GM12874 (cell line): ENCODE measurements around the gene MYL3.
A peak's percentile ranks its signal among the peaks of the same experiment; 100 is the strongest.

ENCODE experiments used
- TF ChIP-seq, protein P1 (sequence below): IDR thresholded peaks from 2 replicates; pipeline ENCODE4 v1.5.1; 2011; ENCODE audit warnings: low read depth, mild to moderate bottlenecking, control low read depth, low read length, moderate library complexity; ENCODE audit not compliant: insufficient read depth

MYL3 gene

DNA sequence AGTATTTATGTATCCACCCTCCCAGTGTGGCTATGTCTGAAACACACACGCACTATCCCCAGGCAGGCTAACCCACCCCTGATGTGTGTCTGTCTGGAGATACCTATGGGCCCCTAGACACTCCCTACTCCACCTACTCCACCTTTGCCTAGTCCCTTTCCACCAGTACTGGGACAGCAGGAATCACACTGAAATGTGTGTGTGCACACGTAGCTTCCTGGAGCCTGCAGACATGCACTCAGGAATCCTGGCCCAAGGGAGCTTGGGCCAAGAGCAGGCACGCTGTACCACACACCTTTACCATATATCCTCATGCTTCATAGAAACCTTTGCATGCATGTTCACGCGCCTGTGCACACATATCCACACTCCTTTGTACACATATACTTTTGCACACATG is 7.4 kb upstream of the MYL3 start:
- TF ChIP-seq, protein P1, sequence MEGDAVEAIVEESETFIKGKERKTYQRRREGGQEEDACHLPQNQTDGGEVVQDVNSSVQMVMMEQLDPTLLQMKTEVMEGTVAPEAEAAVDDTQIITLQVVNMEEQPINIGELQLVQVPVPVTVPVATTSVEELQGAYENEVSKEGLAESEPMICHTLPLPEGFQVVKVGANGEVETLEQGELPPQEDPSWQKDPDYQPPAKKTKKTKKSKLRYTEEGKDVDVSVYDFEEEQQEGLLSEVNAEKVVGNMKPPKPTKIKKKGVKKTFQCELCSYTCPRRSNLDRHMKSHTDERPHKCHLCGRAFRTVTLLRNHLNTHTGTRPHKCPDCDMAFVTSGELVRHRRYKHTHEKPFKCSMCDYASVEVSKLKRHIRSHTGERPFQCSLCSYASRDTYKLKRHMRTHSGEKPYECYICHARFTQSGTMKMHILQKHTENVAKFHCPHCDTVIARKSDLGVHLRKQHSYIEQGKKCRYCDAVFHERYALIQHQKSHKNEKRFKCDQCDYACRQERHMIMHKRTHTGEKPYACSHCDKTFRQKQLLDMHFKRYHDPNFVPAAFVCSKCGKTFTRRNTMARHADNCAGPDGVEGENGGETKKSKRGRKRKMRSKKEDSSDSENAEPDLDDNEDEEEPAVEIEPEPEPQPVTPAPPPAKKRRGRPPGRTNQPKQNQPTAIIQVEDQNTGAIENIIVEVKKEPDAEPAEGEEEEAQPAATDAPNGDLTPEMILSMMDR: no peak

DNA sequence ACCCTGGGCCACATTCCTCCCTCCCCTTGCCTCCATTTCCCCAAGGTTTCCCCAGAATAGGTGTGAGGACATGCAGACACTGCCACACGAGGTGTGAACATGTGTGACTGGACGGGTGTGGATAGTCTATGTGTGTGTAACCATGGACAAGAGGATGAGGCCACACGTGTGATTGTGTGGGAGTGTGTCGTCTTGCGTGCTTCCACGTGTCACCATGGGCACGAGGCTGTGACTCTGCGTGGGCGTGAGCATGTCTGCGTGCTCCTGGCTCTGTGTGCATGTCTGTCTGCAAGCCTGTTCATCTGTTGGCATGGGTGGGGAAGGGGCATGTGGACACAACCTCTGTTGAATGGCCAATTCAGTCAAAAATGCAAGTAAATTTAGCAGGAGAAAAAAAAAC is 6.2 kb upstream of the MYL3 start:
- TF ChIP-seq, protein P1: no peak

GRCh38 chr3:46868948-46869347 is 5.7 kb upstream of the MYL3 start:
- TF ChIP-seq, protein P1: no peak

GRCh38 chr3:46868287-46868686 is 5.0 kb upstream of the MYL3 start:
- TF ChIP-seq, protein P1: no peak

- TF ChIP-seq, protein P1: no peak
These were observed 4.3 kb upstream of the MYL3 start for GRCh38 chr3:46867550-46867898.

DNA sequence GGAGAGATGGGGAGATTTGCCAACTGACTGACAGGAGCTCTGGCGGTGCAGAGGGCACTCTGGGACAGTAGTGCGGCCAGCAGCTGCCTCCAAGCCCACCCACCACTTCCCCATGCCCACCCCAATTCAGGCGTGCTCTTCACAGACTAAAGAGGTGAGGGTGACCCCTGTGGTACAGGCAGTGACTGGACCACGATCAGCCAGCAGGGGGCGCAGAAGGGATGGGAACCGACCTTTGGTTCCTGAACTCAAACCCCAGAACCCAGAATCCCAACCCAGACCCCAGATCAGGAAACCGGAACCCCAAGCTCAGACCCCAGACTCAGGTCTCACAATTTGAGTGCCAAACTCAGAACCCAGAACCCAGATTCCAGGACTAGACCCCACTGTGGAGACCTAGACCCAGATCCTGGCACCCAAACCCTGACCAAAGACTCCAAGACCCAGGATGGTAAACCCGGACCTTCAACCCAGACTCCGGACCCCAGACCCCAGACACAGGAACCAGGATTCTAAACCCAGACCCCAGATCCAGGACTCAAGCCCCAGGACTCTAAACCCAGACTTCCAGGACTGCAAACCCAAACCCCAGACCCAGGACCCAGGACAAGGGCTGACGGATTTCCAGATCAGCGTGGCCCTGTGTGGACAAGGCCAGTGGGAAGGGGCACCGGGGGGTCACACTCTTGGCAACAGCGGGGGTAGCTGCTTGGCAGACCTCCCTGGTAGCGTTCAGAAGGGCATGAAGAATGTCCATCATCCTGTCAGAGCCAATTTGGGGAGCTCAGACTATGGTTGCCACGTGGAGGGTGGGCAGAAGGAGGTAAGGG is 3.7 kb upstream of the MYL3 start:
- TF ChIP-seq, protein P1: peak; percentile 95

DNA sequence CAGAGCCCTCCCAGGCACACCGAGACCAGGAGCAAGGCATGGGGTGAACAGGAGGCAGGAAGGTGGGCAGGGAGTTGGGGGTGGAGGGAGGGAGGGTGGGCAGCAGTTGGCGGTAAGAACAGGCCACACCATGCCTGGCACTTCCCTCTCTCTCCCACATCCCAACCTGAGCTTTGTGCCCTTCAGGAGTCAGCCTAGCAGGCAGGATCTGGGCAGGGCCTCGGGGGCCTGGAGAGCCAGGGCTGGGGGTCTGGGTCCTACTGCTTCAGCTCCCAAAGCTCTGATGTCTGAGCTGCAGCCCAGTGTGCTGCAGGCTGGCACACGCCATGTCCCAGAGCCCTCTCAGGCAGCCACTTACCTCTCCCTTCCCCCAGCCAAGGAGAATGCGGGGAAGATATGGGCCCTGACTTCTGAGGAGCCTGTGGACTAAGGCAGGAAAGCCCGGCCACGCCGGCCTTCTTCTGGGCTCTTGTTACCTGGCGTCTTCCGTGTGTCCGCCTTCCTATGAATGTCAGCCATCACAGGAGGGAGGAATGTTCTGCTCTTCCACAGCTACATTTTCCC is 2.9 kb upstream of the MYL3 start:
- TF ChIP-seq, protein P1: no peak
